ENCODE results near the gene SLC16A11. TPM values are rescaled to one million over a fixed set of nuclear protein-coding genes. Genes with fewer than 3 reads are reported as not detected.

The SLC16A11 gene
- total and polyA plus RNA-seq, 9 of the 15 experiments (the other 6 are each of a cell fraction or from before 2014, with no cell fraction given) = not detected

DNA sequence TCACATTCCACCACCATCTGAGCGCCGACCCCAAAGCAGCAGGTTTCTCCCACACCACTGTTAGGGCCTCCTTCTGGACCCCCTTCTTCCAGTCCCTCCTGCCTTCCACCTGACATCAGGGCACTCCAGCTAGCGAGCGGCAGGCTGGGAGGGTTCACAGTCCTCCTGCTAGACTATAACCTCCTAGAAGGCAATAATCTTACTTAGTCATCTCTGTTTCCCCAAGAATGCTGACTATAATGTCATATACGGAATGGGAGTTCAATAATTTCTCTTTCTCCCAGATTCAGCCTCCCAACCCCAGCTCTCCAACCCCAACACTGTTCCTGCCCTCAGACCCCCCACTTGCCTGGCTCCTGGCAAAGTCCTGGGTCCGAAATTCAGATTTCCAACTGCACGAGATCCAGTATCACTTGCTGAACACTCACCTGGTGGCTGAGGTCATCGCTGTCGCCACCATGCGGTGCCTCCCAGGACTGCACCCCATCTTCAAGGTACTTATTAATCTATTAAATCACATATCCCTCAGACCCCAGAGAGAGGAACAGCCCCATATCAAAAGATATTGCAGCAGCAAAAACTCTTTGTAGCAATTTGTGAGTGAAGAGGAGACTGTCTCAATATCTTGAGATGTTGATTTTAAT is 42.5 kb downstream of the SLC16A11 start (continued):
- TF ChIP-seq TEAD2 (tag; IDR thresholded peaks at IDR 0.05) (no peak), ZNF408 (CRISPR knock-in tag; IDR thresholded peaks at IDR 0.05; ENCODE audit: low read depth) (no peak), MYC (IDR thresholded peaks at IDR 0.05; ENCODE audit: low read depth, low read length) (peak; percentile 30; the same call in 1 of the 2 replicates), MYC (CRISPR knock-in tag; IDR thresholded peaks at IDR 0.05; ENCODE audit: borderline replicate concordance, low read depth) (no peak), JUND (IDR thresholded peaks at IDR 0.05; ENCODE audit: borderline replicate concordance, low read depth, low read length) (peak; percentile 39; the same call in 1 of the 2 replicates), JUND (tag; IDR thresholded peaks at IDR 0.05; ENCODE audit: borderline replicate concordance, low read depth, low read length) (no peak; the same call in 2 of the 3 replicates), ZNF699 (CRISPR knock-in tag; IDR thresholded peaks at IDR 0.05; ENCODE audit: insufficient replicate concordance) (no peak), ZNF23 (CRISPR knock-in tag; IDR thresholded peaks at IDR 0.05) (no peak), MAFF (IDR thresholded peaks at IDR 0.05; ENCODE audit: low read length) (no peak), SRSF1 (IDR thresholded peaks at IDR 0.05; ENCODE audit: low read depth, low read length) (no peak), ARID2 (IDR thresholded peaks at IDR 0.05) (0 out of 2 replicates have a peak, but pooled peaks have one; percentile 37), PHTF2 (CRISPR knock-in tag; IDR thresholded peaks at IDR 0.05) (no peak), ZKSCAN1 (IDR thresholded peaks at IDR 0.05; ENCODE audit: low read depth, low read length) (peak; percentile 13; the same call in 1 of the 2 replicates), ZNF57 (CRISPR knock-in tag; IDR thresholded peaks at IDR 0.05) (no peak)
- TF ChIP-seq, protein P1, sequence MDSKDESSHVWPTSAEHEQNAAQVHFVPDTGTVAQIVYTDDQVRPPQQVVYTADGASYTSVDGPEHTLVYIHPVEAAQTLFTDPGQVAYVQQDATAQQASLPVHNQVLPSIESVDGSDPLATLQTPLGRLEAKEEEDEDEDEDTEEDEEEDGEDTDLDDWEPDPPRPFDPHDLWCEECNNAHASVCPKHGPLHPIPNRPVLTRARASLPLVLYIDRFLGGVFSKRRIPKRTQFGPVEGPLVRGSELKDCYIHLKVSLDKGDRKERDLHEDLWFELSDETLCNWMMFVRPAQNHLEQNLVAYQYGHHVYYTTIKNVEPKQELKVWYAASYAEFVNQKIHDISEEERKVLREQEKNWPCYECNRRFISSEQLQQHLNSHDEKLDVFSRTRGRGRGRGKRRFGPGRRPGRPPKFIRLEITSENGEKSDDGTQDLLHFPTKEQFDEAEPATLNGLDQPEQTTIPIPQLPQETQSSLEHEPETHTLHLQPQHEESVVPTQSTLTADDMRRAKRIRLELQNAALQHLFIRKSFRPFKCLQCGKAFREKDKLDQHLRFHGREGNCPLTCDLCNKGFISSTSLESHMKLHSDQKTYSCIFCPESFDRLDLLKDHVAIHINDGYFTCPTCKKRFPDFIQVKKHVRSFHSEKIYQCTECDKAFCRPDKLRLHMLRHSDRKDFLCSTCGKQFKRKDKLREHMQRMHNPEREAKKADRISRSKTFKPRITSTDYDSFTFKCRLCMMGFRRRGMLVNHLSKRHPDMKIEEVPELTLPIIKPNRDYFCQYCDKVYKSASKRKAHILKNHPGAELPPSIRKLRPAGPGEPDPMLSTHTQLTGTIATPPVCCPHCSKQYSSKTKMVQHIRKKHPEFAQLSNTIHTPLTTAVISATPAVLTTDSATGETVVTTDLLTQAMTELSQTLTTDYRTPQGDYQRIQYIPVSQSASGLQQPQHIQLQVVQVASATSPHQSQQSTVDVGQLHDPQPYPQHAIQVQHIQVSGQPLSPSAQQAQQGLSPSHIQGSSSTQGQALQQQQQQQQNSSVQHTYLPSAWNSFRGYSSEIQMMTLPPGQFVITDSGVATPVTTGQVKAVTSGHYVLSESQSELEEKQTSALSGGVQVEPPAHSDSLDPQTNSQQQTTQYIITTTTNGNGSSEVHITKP (IDR thresholded peaks at IDR 0.05; ENCODE audit: partially characterized antibody) = no peak
- TF ChIP-seq, protein P2, sequence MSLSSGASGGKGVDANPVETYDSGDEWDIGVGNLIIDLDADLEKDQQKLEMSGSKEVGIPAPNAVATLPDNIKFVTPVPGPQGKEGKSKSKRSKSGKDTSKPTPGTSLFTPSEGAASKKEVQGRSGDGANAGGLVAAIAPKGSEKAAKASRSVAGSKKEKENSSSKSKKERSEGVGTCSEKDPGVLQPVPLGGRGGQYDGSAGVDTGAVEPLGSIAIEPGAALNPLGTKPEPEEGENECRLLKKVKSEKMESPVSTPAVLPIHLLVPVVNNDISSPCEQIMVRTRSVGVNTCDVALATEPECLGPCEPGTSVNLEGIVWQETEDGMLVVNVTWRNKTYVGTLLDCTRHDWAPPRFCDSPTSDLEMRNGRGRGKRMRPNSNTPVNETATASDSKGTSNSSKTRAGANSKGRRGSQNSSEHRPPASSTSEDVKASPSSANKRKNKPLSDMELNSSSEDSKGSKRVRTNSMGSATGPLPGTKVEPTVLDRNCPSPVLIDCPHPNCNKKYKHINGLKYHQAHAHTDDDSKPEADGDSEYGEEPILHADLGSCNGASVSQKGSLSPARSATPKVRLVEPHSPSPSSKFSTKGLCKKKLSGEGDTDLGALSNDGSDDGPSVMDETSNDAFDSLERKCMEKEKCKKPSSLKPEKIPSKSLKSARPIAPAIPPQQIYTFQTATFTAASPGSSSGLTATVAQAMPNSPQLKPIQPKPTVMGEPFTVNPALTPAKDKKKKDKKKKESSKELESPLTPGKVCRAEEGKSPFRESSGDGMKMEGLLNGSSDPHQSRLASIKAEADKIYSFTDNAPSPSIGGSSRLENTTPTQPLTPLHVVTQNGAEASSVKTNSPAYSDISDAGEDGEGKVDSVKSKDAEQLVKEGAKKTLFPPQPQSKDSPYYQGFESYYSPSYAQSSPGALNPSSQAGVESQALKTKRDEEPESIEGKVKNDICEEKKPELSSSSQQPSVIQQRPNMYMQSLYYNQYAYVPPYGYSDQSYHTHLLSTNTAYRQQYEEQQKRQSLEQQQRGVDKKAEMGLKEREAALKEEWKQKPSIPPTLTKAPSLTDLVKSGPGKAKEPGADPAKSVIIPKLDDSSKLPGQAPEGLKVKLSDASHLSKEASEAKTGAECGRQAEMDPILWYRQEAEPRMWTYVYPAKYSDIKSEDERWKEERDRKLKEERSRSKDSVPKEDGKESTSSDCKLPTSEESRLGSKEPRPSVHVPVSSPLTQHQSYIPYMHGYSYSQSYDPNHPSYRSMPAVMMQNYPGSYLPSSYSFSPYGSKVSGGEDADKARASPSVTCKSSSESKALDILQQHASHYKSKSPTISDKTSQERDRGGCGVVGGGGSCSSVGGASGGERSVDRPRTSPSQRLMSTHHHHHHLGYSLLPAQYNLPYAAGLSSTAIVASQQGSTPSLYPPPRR (CRISPR knock-in tag; IDR thresholded peaks at IDR 0.05; ENCODE audit: borderline replicate concordance) = no peak
- TF ChIP-seq, protein P3, sequence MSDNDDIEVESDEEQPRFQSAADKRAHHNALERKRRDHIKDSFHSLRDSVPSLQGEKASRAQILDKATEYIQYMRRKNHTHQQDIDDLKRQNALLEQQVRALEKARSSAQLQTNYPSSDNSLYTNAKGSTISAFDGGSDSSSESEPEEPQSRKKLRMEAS (CRISPR knock-in tag; IDR thresholded peaks at IDR 0.05) = no peak
- TF ChIP-seq, protein P4, sequence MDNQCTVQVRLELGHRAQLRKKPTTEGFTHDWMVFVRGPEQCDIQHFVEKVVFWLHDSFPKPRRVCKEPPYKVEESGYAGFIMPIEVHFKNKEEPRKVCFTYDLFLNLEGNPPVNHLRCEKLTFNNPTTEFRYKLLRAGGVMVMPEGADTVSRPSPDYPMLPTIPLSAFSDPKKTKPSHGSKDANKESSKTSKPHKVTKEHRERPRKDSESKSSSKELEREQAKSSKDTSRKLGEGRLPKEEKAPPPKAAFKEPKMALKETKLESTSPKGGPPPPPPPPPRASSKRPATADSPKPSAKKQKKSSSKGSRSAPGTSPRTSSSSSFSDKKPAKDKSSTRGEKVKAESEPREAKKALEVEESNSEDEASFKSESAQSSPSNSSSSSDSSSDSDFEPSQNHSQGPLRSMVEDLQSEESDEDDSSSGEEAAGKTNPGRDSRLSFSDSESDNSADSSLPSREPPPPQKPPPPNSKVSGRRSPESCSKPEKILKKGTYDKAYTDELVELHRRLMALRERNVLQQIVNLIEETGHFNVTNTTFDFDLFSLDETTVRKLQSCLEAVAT (IDR thresholded peaks at IDR 0.05) = no peak
